ENCODE results near the gene TEX22. TPM values are rescaled to one million over a fixed set of nuclear protein-coding genes. Genes with fewer than 3 reads are reported as not detected.

Gene TEX22
- total RNA-seq, 5 donors from 2014 or later (not counting 1 experiment from before 2014, with no cell fraction given), result 0.93 to 9.0 (median 6.0) TPM

GRCh38 chr14:105442125-105442524 is 43.8 kb downstream of the TEX22 start:
- Histone ChIP-seq H3K27me3 (replicated peaks in 1 of 2; ENCODE audit: control insufficient read depth in 2 of 2, extremely low read depth in 1 of 2, insufficient read depth in 2 of 2, low read length in 1 of 2) (no peaks in the 10 kb centered on the region), H3K4me3 (ENCODE audit: control insufficient read depth in 1 of 2, extremely low read depth in 1 of 2, low read length in 1 of 2) (no peak overlapping the region), H3K36me3 (ENCODE audit: control insufficient read depth in 2 of 2, extremely low read depth in 1 of 2, insufficient read depth in 1 of 2, low read length in 1 of 2) (peaks cover 17 to 23% of the 10 kb centered on the region in 2 donors), H3K9me3 (no peaks in the 10 kb centered on the region), H3K4me1 (ENCODE audit: control insufficient read depth in 1 of 2, extremely low read depth in 1 of 2, insufficient read depth in 2 of 2, low read length in 2 of 2) (peaks cover 0 to 12% of the 10 kb centered on the region in 2 experiments), H3K27ac (ENCODE audit: low read length) (no peak overlapping the region)
- WGBS (ENCODE audit: insufficient coverage), result 96% methylated on average over 11 of the region's 17 CpGs
- CTCF ChIA-PET, result no interaction called here
- H3K4me3 Mint-ChIP-seq, result no peak overlapping the region
- H3K36me3 Mint-ChIP-seq, result peaks cover 4% of the 10 kb centered on the region
- no peak overlapping the region for H3K27ac Mint-ChIP-seq
- POLR2A ChIA-PET, result no interaction called here
- peaks cover 2 to 5% (median 2%) of the 10 kb centered on the region in 3 donors for H3K4me1 Mint-ChIP-seq
- H3K9me3 Mint-ChIP-seq, result no peaks in the 10 kb centered on the region
- no peaks in the 10 kb centered on the region for H3K27me3 Mint-ChIP-seq
- ATAC-seq (replicated peaks in 1 of 4) (no peak), DNase-seq (no peak)

GRCh38 chr14:105442834-105443233 is 44.5 kb downstream of the TEX22 start:
- ChIA-PET CTCF (no interaction called here), POLR2A (no interaction called here)
- peaks cover 4% of the 10 kb centered on the region for H3K36me3 Mint-ChIP-seq
- H3K4me3 Mint-ChIP-seq, result no peak overlapping the region
- peaks cover 2 to 5% (median 2%) of the 10 kb centered on the region in 3 donors for H3K4me1 Mint-ChIP-seq
- Histone ChIP-seq H3K4me1 (ENCODE audit: control insufficient read depth in 1 of 2, extremely low read depth in 1 of 2, insufficient read depth in 2 of 2, low read length in 2 of 2) (peaks cover 0 to 8% of the 10 kb centered on the region in 2 experiments), H3K36me3 (ENCODE audit: control insufficient read depth in 2 of 2, extremely low read depth in 1 of 2, insufficient read depth in 1 of 2, low read length in 1 of 2) (peaks cover 18 to 23% of the 10 kb centered on the region in 2 donors), H3K27me3 (replicated peaks in 1 of 2; ENCODE audit: control insufficient read depth in 2 of 2, extremely low read depth in 1 of 2, insufficient read depth in 2 of 2, low read length in 1 of 2) (no peaks in the 10 kb centered on the region), H3K9me3 (no peaks in the 10 kb centered on the region), H3K27ac (ENCODE audit: low read length) (no peak overlapping the region), H3K4me3 (ENCODE audit: control insufficient read depth in 1 of 2, extremely low read depth in 1 of 2, low read length in 1 of 2) (no peak overlapping the region)
- DNase-seq (no peak), ATAC-seq (replicated peaks in 1 of 4) (no peak)
- no peaks in the 10 kb centered on the region for H3K27me3 Mint-ChIP-seq
- H3K27ac Mint-ChIP-seq, result no peak overlapping the region
- WGBS (ENCODE audit: insufficient coverage), result 90% methylated on average over 12 of the region's 12 CpGs
- no peaks in the 10 kb centered on the region for H3K9me3 Mint-ChIP-seq

GRCh38 chr14:105444859-105445258 is 46.5 kb downstream of the TEX22 start:
- Mint-ChIP-seq H3K4me1 (no peaks in the 10 kb centered on the region), H3K27me3 (no peaks in the 10 kb centered on the region), H3K36me3 (peaks cover 4% of the 10 kb centered on the region), H3K27ac (no peak overlapping the region), H3K9me3 (no peaks in the 10 kb centered on the region), H3K4me3 (no peak overlapping the region)
- Histone ChIP-seq H3K4me3 (ENCODE audit: control insufficient read depth in 1 of 2, extremely low read depth in 1 of 2, low read length in 1 of 2) (no peak overlapping the region), H3K4me1 (ENCODE audit: control insufficient read depth in 1 of 2, extremely low read depth in 1 of 2, insufficient read depth in 2 of 2, low read length in 2 of 2) (peaks cover 0 to 13% of the 10 kb centered on the region in 2 experiments), H3K36me3 (ENCODE audit: control insufficient read depth in 2 of 2, extremely low read depth in 1 of 2, insufficient read depth in 1 of 2, low read length in 1 of 2) (peaks cover 13 to 23% of the 10 kb centered on the region in 2 donors), H3K9me3 (no peaks in the 10 kb centered on the region), H3K27me3 (replicated peaks in 1 of 2; ENCODE audit: control insufficient read depth in 2 of 2, extremely low read depth in 1 of 2, insufficient read depth in 2 of 2, low read length in 1 of 2) (no peaks in the 10 kb centered on the region), H3K27ac (ENCODE audit: low read length) (no peak overlapping the region)
- POLR2A ChIA-PET, result no interaction called here
- DNase-seq, result no peak
- no peak for ATAC-seq (replicated peaks in 1 of 4)
- WGBS (ENCODE audit: insufficient coverage), result 96% methylated on average over 17 of the region's 17 CpGs
- CTCF ChIA-PET, result interaction anchor here in 1 of 2 donors (0.6 kb wide), 1 partner anchor 654 kb away, joined by 6 read pairs; no protein-coding TSS in a partner anchor

GRCh38 chr14:105445290-105445689 is 47.0 kb downstream of the TEX22 start:
- POLR2A ChIA-PET, result no interaction called here
- peaks cover 15 to 21% of the 10 kb centered on the region in 2 donors for H3K36me3 ChIP-seq (ENCODE audit: control insufficient read depth in 2 of 2, extremely low read depth in 1 of 2, insufficient read depth in 1 of 2, low read length in 1 of 2)
- no peak for ATAC-seq (replicated peaks in 1 of 4)

DNA sequence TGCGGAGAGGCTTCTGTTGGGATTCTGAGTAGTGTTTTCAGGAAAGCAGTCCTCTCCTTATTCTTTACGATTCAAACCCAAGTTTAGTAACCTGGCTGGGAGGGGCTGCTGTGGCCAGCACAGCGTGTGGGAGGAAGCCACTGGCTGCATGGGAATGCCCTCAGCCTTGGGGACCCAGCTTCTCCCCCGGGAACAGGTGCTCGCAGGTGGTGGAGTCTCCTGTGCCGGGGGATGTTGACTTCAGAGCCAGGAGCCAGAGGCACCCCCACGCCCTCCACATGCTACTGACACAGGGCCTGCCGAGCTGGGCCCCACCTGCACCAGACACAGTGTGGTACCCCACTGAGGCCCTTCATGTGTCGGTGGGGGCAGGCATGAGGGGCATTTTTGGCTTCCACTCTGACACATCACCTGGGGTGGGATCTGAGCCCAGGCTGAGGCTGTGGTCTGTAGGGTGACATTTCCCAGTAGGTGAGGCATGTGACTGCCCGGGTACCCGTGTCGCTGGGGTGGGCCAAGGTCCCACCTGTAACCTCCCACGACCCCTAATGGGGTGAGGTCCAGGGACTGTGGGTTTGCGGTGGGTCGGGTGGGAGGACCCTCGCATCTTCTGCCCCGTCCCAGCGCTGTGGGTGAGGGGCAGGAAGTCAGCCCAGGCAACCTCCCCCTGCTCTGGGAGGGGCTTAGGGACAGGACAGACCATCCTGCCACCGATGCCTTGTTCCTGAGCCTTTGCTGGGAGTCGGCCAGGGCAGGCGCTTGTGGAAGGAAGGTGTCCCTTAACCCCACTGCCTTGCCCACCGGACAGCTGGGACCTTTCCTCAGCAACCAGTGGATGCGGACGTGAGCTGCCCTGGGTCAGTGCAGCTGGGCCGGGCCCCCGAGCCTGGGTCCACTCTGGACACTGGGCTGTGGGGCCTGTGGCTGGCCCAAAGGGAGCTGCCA is 47.8 kb downstream of the TEX22 start:
- Histone ChIP-seq H3K4me3 (ENCODE audit: control insufficient read depth in 1 of 2, extremely low read depth in 1 of 2, low read length in 1 of 2) (no peak overlapping the region), H3K9me3 (no peaks in the 10 kb centered on the region), H3K4me1 (ENCODE audit: control insufficient read depth in 1 of 2, extremely low read depth in 1 of 2, insufficient read depth in 2 of 2, low read length in 2 of 2) (peaks cover 0 to 13% of the 10 kb centered on the region in 2 experiments), H3K27ac (ENCODE audit: low read length) (no peak overlapping the region), H3K27me3 (replicated peaks in 1 of 2; ENCODE audit: control insufficient read depth in 2 of 2, extremely low read depth in 1 of 2, insufficient read depth in 2 of 2, low read length in 1 of 2) (no peaks in the 10 kb centered on the region), H3K36me3 (ENCODE audit: control insufficient read depth in 2 of 2, extremely low read depth in 1 of 2, insufficient read depth in 1 of 2, low read length in 1 of 2) (peaks cover 17 to 20% of the 10 kb centered on the region in 2 donors)
- DNase-seq (no peak), ATAC-seq (replicated peaks in 1 of 4) (no peak)
- Mint-ChIP-seq H3K27me3 (no peaks in the 10 kb centered on the region), H3K27ac (no peak overlapping the region), H3K36me3 (peaks cover 4% of the 10 kb centered on the region), H3K9me3 (no peaks in the 10 kb centered on the region), H3K4me1 (no peaks in the 10 kb centered on the region), H3K4me3 (no peak overlapping the region)
- ChIA-PET CTCF (interaction anchor here in 1 of 2 donors (0.6 to 0.7 kb wide), 2 partner anchors 44 to 46 kb away, joined by 3 to 9 read pairs; no protein-coding TSS in a partner anchor), POLR2A (no interaction called here)
- WGBS (ENCODE audit: insufficient coverage), result 95% methylated on average over 24 of the region's 26 CpGs

More at GRCh38 chr14:105445290-105445689, 47.0 kb downstream of the TEX22 start:
- Histone ChIP-seq H3K4me1 (ENCODE audit: control insufficient read depth in 1 of 2, extremely low read depth in 1 of 2, insufficient read depth in 2 of 2, low read length in 2 of 2) (peaks cover 0 to 13% of the 10 kb centered on the region in 2 experiments), H3K9me3 (no peaks in the 10 kb centered on the region), H3K4me3 (ENCODE audit: control insufficient read depth in 1 of 2, extremely low read depth in 1 of 2, low read length in 1 of 2) (no peak overlapping the region), H3K27ac (ENCODE audit: low read length) (no peak overlapping the region), H3K27me3 (replicated peaks in 1 of 2; ENCODE audit: control insufficient read depth in 2 of 2, extremely low read depth in 1 of 2, insufficient read depth in 2 of 2, low read length in 1 of 2) (no peaks in the 10 kb centered on the region)
- peaks cover 4% of the 10 kb centered on the region for H3K36me3 Mint-ChIP-seq
- no peaks in the 10 kb centered on the region for H3K9me3 Mint-ChIP-seq
- 95% methylated on average over 17 of the region's 24 CpGs for WGBS (ENCODE audit: insufficient coverage)
- H3K4me1 Mint-ChIP-seq, result no peaks in the 10 kb centered on the region
- H3K27ac Mint-ChIP-seq, result no peak overlapping the region
- CTCF ChIA-PET, result interaction anchor here in 1 of 2 donors (0.6 kb wide), 1 partner anchor 655 kb away, joined by 6 read pairs; no protein-coding TSS in a partner anchor
- DNase-seq, result no peak
- H3K4me3 Mint-ChIP-seq, result no peak overlapping the region
- no peaks in the 10 kb centered on the region for H3K27me3 Mint-ChIP-seq

GRCh38 chr14:105446971-105447370 is 48.6 kb downstream of the TEX22 start:
- no peak for ATAC-seq (replicated peaks in 1 of 4)
- peaks cover 0 to 13% of the 10 kb centered on the region in 2 experiments for H3K4me1 ChIP-seq (ENCODE audit: control insufficient read depth in 1 of 2, extremely low read depth in 1 of 2, insufficient read depth in 2 of 2, low read length in 2 of 2)
- 87% methylated on average over 14 of the region's 14 CpGs for WGBS (ENCODE audit: insufficient coverage)

More at GRCh38 chr14:105446971-105447370, 48.6 kb downstream of the TEX22 start:
- no peaks in the 10 kb centered on the region for H3K36me3 Mint-ChIP-seq
- no peaks in the 10 kb centered on the region for H3K9me3 Mint-ChIP-seq
- H3K27ac Mint-ChIP-seq, result no peak overlapping the region
- DNase-seq, result no peak
- no peaks in the 10 kb centered on the region for H3K27me3 Mint-ChIP-seq
- H3K27me3 ChIP-seq (replicated peaks in 1 of 2; ENCODE audit: control insufficient read depth in 2 of 2, extremely low read depth in 1 of 2, insufficient read depth in 2 of 2, low read length in 1 of 2), result no peaks in the 10 kb centered on the region
- peaks cover 17 to 21% of the 10 kb centered on the region in 2 donors for H3K36me3 ChIP-seq (ENCODE audit: control insufficient read depth in 2 of 2, extremely low read depth in 1 of 2, insufficient read depth in 1 of 2, low read length in 1 of 2)
- no peak overlapping the region for H3K27ac ChIP-seq (ENCODE audit: low read length)
- no peak overlapping the region for H3K4me3 Mint-ChIP-seq
- no peaks in the 10 kb centered on the region for H3K4me1 Mint-ChIP-seq
- H3K9me3 ChIP-seq, result no peaks in the 10 kb centered on the region
- CTCF ChIA-PET, result interaction anchor here in 1 of 2 donors (0.6 to 0.7 kb wide), 2 partner anchors 43 to 45 kb away, joined by 3 to 9 read pairs; no protein-coding TSS in a partner anchor
- H3K4me3 ChIP-seq (ENCODE audit: control insufficient read depth in 1 of 2, extremely low read depth in 1 of 2, low read length in 1 of 2), result no peak overlapping the region
- POLR2A ChIA-PET, result no interaction called here
